HepG2 (cell line): ENCODE data around the gene MED12. TPM values are rescaled to one million over a fixed set of nuclear protein-coding genes. Genes with fewer than 3 reads are reported as not detected.

ENCODE experiments used
- ATAC-seq: fragments of 200-7000 bp; cut with Tn5 transposase; 3 replicates; pipeline ENCODE4 v1.9.1; 2020; ENCODE audit warnings: mild to moderate bottlenecking, moderate library complexity
- BruUV-seq: library from RNA; stranded (reverse); fragments of 400-500 nt; replicated peaks from 2 replicates; lab custom pipeline; 2021; lab: Mats Ljungman, UMichigan
- CTCF ChIA-PET: fragments of 300-600 bp; formaldehyde crosslinking; extraction: SDS; loops from one replicate; lab custom pipeline; 2021; ENCODE audit warnings: low total read pairs, inconsistent platforms, low intra/inter-chr PET ratio; lab: Yijun Ruan, JAX
- POLR2A ChIA-PET: fragments of 350-600 bp; sonication (Branson Sonifier 250); formaldehyde crosslinking; loops from one replicate; lab custom pipeline; 2020; ENCODE audit warnings: antibody characterized with exemption, inconsistent platforms; lab: Yijun Ruan, JAX
- DNase-seq: peaks from one replicate; pipeline ENCODE4 v3.0.0-alpha.2; 2015; ENCODE audit warnings: low spot score
- FAIRE-seq: peaks from 3 replicates; lab custom pipeline; 2011; peaks lifted over from hg19 to GRCh38; lab: Jason Lieb, UNC
- H2AFZ ChIP-seq: one replicate; pipeline ENCODE4 v1.6.1; 2011; ENCODE audit warnings: low read length, inconsistent platforms
- H3K27ac ChIP-seq: fragments of 300-600 bp; 3 replicates; pipeline ENCODE4 v1.8.0; 2011; ENCODE audit warnings: mixed run types, mild to moderate bottlenecking, mixed read lengths, low read length, inconsistent platforms; ENCODE audit not compliant: insufficient read depth; ENCODE audit errors: extremely low read length
- H3K27me3 ChIP-seq, 2 experiments: fragments of 200-600 bp in 1 of 2; 2 replicates in 1 of 2; 3 replicates in 1 of 2; pipeline versions ENCODE4 v1.6.0 to v1.8.0; 2011; ENCODE audit warnings: low read length in 2 of 2, mild to moderate bottlenecking in 2 of 2, moderate library complexity in 2 of 2, inconsistent platforms in 1 of 2; ENCODE audit not compliant: insufficient read depth in 2 of 2, control insufficient read depth in 1 of 2
- H3K36me3 ChIP-seq, 2 experiments: fragments of 200-600 bp in 1 of 2; replicated peaks in 1 of 2; 2 replicates in 1 of 2; 3 replicates in 1 of 2; pipeline versions ENCODE4 v1.5.1 to v1.8.0; 2011; ENCODE audit warnings: low read length in 2 of 2, inconsistent platforms in 1 of 2; ENCODE audit not compliant: insufficient read depth in 2 of 2, control insufficient read depth in 1 of 2
- H3K4me1 ChIP-seq: 2 replicates; pipeline ENCODE4 v1.5.1; 2012; ENCODE audit warnings: low read length, inconsistent platforms; ENCODE audit not compliant: insufficient read depth
- H3K4me2 ChIP-seq: 2 replicates; pipeline ENCODE4 v1.6.0; 2011; ENCODE audit warnings: low read depth, low read length, inconsistent platforms
- H3K4me3 ChIP-seq, 3 experiments: fragments of 200-600 bp in 1 of 3; sonication (generic), shearing (Covaris generic) in 1 of 3; replicated peaks in 1 of 3; 2 replicates each; pipeline ENCODE4 v1.5.1; 2011 to 2016; ENCODE audit warnings: low read length in 3 of 3, inconsistent platforms in 2 of 3, low read depth in 2 of 3, mild to moderate bottlenecking in 2 of 3, control low read depth in 1 of 3, mixed read lengths in 1 of 3; ENCODE audit not compliant: insufficient read depth in 1 of 3
- H3K79me2 ChIP-seq: one replicate; pipeline ENCODE4 v1.6.1; 2011; ENCODE audit warnings: low read length, inconsistent platforms; ENCODE audit not compliant: insufficient read depth
- H3K9ac ChIP-seq: 2 replicates; pipeline ENCODE4 v1.6.0; 2011; ENCODE audit warnings: mild to moderate bottlenecking, low read depth, low read length, inconsistent platforms; ENCODE audit not compliant: insufficient read depth
- H3K9me3 ChIP-seq: 2 replicates; pipeline ENCODE4 v1.5.1; 2012; ENCODE audit warnings: mild to moderate bottlenecking, low read length
- H4K20me1 ChIP-seq: 2 replicates; pipeline ENCODE4 v1.6.0; 2011; ENCODE audit warnings: inconsistent platforms, mild to moderate bottlenecking, low read length, moderate library complexity; ENCODE audit not compliant: insufficient read depth
- BRF2 ChIP-seq: sonication (generic); formaldehyde crosslinking; IDR thresholded peaks from 2 replicates; pipeline ENCODE4 v1.8.1; 2022; ENCODE audit warnings: mild to moderate bottlenecking, missing genetic modification reagents
- ELF1 ChIP-seq: sonication (generic); formaldehyde crosslinking; IDR thresholded peaks from 2 replicates; pipeline ENCODE4 v1.4.0; 2020; ENCODE audit warnings: missing genetic modification reagents
- IRF9 ChIP-seq: sonication (generic); formaldehyde crosslinking; IDR thresholded peaks from 2 replicates; pipeline ENCODE4 v1.8.0; 2022; ENCODE audit warnings: missing genetic modification reagents, mild to moderate bottlenecking, borderline replicate concordance
- SMC3 ChIP-seq: IDR thresholded peaks from 2 replicates; pipeline ENCODE4 v1.6.1; 2011; ENCODE audit warnings: low read length, improper control_type of control experiment
- SRSF9 ChIP-seq: fragments of 200-400 bp; formaldehyde crosslinking; IDR thresholded peaks from 2 replicates; pipeline ENCODE4 v1.6.1; 2018; ENCODE audit warnings: borderline replicate concordance, mild to moderate bottlenecking, low read depth, low read length; ENCODE audit not compliant: insufficient read depth, poor library complexity, severe bottlenecking
- TARDBP ChIP-seq: sonication (generic); formaldehyde crosslinking; IDR thresholded peaks from 2 replicates; pipeline ENCODE4 v1.8.0; 2022; ENCODE audit warnings: mild to moderate bottlenecking, missing genetic modification reagents
- ZFY ChIP-seq: sonication (generic); formaldehyde crosslinking; IDR thresholded peaks from 2 replicates; pipeline ENCODE4 v1.4.0; 2020; ENCODE audit warnings: missing genetic modification reagents
- ZHX2 ChIP-seq, 2 experiments: sonication (generic) in 1 of 2; formaldehyde crosslinking in 1 of 2; IDR thresholded peaks; 2 replicates each; pipeline versions ENCODE4 v1.6.1 to v1.9.0; 2014 to 2022; ENCODE audit warnings: antibody characterized with exemption in 1 of 2, borderline replicate concordance in 1 of 2, inconsistent platforms in 1 of 2, low read depth in 1 of 2, missing genetic modification reagents in 1 of 2
- ZKSCAN5 ChIP-seq: sonication (generic); formaldehyde crosslinking; IDR thresholded peaks from 2 replicates; pipeline ENCODE4 v1.5.1; 2020; ENCODE audit warnings: mild to moderate bottlenecking, missing genetic modification reagents
- ZNF367 ChIP-seq: sonication (generic); formaldehyde crosslinking; IDR thresholded peaks from 2 replicates; pipeline ENCODE4 v1.4.0; 2020; ENCODE audit warnings: missing genetic modification reagents, borderline replicate concordance
- ZNF510 ChIP-seq: sonication (generic); formaldehyde crosslinking; IDR thresholded peaks from 2 replicates; pipeline ENCODE4 v1.4.0; 2020; ENCODE audit warnings: low read depth, mild to moderate bottlenecking, missing genetic modification reagents
- ZNF644 ChIP-seq: IDR thresholded peaks from 2 replicates; pipeline ENCODE4 v1.6.1; 2016; ENCODE audit warnings: low read depth
- ZNF672 ChIP-seq: sonication (generic); formaldehyde crosslinking; IDR thresholded peaks from 2 replicates; pipeline ENCODE4 v1.8.1; 2022; ENCODE audit warnings: missing genetic modification reagents
- ZNF775 ChIP-seq: sonication (generic); formaldehyde crosslinking; IDR thresholded peaks from 2 replicates; pipeline ENCODE4 v1.4.0; 2020; ENCODE audit warnings: missing genetic modification reagents, mild to moderate bottlenecking, moderate library complexity, borderline replicate concordance
- WGBS: methylation state at CpG from one replicate; pipeline ENCODE4 v1.1.6; 2017; ENCODE audit warnings: low lambda C conversion rate; 5-methylcytosine and 5-hydroxymethylcytosine counted together
- in situ Hi-C: cut with HindIII; loops from 2 replicates; pipeline ENCODE4 v1.10.0; 2017; ENCODE audit warnings: low pct_unique_long_range_greater_than_20kb; ENCODE audit not compliant: extremely low pct_ligation_motif_present
- intact Hi-C: fragments of 100-400 bp; cut with micrococcal nuclease; formaldehyde crosslinking; loops from one replicate; pipeline ENCODE4 v1.10.0; 2022; ENCODE audit not compliant: unreplicated experiment
- polyA plus RNA-seq, 8 experiments: library from polyadenylated mRNA; depleted of rRNA in 3 of 8; stranded (reverse) in 7 of 8; unstranded in 1 of 8; fragments of >200 nt; fragmentation: Illumina TruSeq in 4 of 8; extraction: Trizol in 4 of 8; gene quantifications; 2 replicates each; pipeline versions ENCODE4 v1.2.1 to v1.2.3, GENCODE V29; 2011 to 2016; ENCODE audit warnings: low read depth in 4 of 8, missing spikeins in 1 of 8, mixed read lengths in 1 of 8; ENCODE audit not compliant: insufficient read depth in 1 of 8
- total RNA-seq, 5 experiments: library from RNA; depleted of rRNA; stranded (reverse); fragments of >200 nt; fragmentation: Illumina TruSeq; extraction: Trizol; gene quantifications; 2 replicates each; pipeline ENCODE4 v1.2.3, GENCODE V29; 2016; ENCODE audit warnings: low read depth in 1 of 5
- TF ChIP-seq, protein P1 (sequence below): sonication (generic); formaldehyde crosslinking; conservative IDR thresholded peaks from 2 replicates; pipeline ENCODE4 v1.4.0; 2020; ENCODE audit warnings: missing genetic modification reagents

MED12 gene
- total and polyA plus RNA-seq, 2 of the 13 experiments (the other 11 are each of a cell fraction or from before 2014, with no cell fraction given), result 9.4 to 15.0 TPM

GRCh38 chrX:71174795-71175194 is 56.4 kb downstream of the MED12 start (continued):
- TF ChIP-seq SRSF9 (no peak), ZNF644 (CRISPR knock-in tag) (no peak), SMC3 (no peak), ZNF367 (no peak), IRF9 (CRISPR knock-in tag) (no peak), ZNF775 (CRISPR knock-in tag) (no peak), ZKSCAN5 (CRISPR knock-in tag) (no peak)
- TF ChIP-seq, protein P1, sequence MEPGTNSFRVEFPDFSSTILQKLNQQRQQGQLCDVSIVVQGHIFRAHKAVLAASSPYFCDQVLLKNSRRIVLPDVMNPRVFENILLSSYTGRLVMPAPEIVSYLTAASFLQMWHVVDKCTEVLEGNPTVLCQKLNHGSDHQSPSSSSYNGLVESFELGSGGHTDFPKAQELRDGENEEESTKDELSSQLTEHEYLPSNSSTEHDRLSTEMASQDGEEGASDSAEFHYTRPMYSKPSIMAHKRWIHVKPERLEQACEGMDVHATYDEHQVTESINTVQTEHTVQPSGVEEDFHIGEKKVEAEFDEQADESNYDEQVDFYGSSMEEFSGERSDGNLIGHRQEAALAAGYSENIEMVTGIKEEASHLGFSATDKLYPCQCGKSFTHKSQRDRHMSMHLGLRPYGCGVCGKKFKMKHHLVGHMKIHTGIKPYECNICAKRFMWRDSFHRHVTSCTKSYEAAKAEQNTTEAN, result no peak

GRCh38 chrX:71175531-71175930 is 57.1 kb downstream of the MED12 start:
- BruUV-seq, result no TSS peak
- ChIA-PET POLR2A (no interaction called here), CTCF (no interaction called here)
- Histone ChIP-seq H2AFZ (no peak overlapping the region), H3K4me1 (peaks cover 47% of the 10 kb centered on the region), H3K27ac (no peak overlapping the region), H3K4me3 (no peak overlapping the region), H4K20me1 (no peaks in the 10 kb centered on the region), H3K36me3 (no peaks in the 10 kb centered on the region), H3K4me2 (no peak overlapping the region), H3K27me3 (no peaks in the 10 kb centered on the region), H3K9ac (no peak overlapping the region), H3K79me2 (no peaks in the 10 kb centered on the region), H3K9me3 (no peaks in the 10 kb centered on the region)
- WGBS, result 93% methylated on average over 5 of the region's 5 CpGs
- in situ Hi-C loops, result loop anchor here (10.0 kb wide), 1 partner anchor 181 kb away; no protein-coding TSS in a partner anchor
- intact Hi-C loops, result no loop called here
- DNase-seq (no peak), FAIRE-seq (no peak), ATAC-seq (no peak)
- TF ChIP-seq BRF2 (no peak), ZNF672 (CRISPR knock-in tag) (no peak), ZNF510 (CRISPR knock-in tag) (no peak), ZFY (CRISPR knock-in tag) (no peak), ZHX2 (IDR thresholded peaks at IDR 0.05; ENCODE audit: low read depth) (no peak), ZHX2 (CRISPR knock-in tag; IDR thresholded peaks at IDR 0.05; ENCODE audit: borderline replicate concordance) (no peak), ELF1 (CRISPR knock-in tag) (no peak), TARDBP (CRISPR knock-in tag) (no peak)
